Mucosa of gallbladder (tissue), 1 donor: ENCODE results near the gene TIAM1. TPM values are rescaled to one million over a fixed set of nuclear protein-coding genes. Genes with fewer than 3 reads are reported as not detected.

Experiments
- DNase-seq: peaks from one replicate; pipeline ENCODE4 v3.0.0-alpha.2; 2020; ENCODE audit warnings: low spot score
- total RNA-seq: library from RNA; stranded (reverse); gene quantifications from one replicate; pipeline ENCODE4 v1.2.1, GENCODE V29; 2021
- donor health status: DM: no; HTN: no; CAD: no.

The TIAM1 gene
- total RNA-seq, 1 donor from 2014 or later, result 15.0 TPM

GRCh38 chr21:31087639-31088473, 256.2 kb downstream of the TIAM1 start:
- no peak for DNase-seq

- DNase-seq, result no peak
Observed at GRCh38 chr21:31084689-31085088, 259.4 kb downstream of the TIAM1 start.

- no peak for DNase-seq
Observed at GRCh38 chr21:31078796-31079195, 265.3 kb downstream of the TIAM1 start.

GRCh38 chr21:31078216-31078615, 265.8 kb downstream of the TIAM1 start:
- DNase-seq, result no peak

- no peak for DNase-seq
Observed at GRCh38 chr21:31075848-31076247, 268.2 kb downstream of the TIAM1 start.

GRCh38 chr21:31072533-31072932, 271.5 kb downstream of the TIAM1 start:
- DNase-seq, result no peak
